ENCODE data around the gene CD7.

Gene CD7

GRCh38 chr17:82302568-82302963 lies 14.8 kb downstream of the CD7 start:
- H3K4me3 ChIP-seq, result no peak overlapping the region

GRCh38 chr17:82301916-82302567 lies 15.4 kb downstream of the CD7 start:
- peak overlapping the region in 14 of 21 experiments; percentile 16 to 84 (median 58) for H3K27ac ChIP-seq
- no peak overlapping the region for H3K4me3 ChIP-seq

More at GRCh38 chr17:82302568-82302963, 14.8 kb downstream of the CD7 start:
- peak overlapping the region in 12 of 21 experiments; percentile 7 to 84 (median 58) for H3K27ac ChIP-seq

- Histone ChIP-seq H3K4me3 (no peak overlapping the region), H3K27ac (peak overlapping the region in 13 of 21 experiments; percentile 16 to 84 (median 63))
These were observed 16.0 kb downstream of the CD7 start for GRCh38 chr17:82301300-82301915.

DNA sequence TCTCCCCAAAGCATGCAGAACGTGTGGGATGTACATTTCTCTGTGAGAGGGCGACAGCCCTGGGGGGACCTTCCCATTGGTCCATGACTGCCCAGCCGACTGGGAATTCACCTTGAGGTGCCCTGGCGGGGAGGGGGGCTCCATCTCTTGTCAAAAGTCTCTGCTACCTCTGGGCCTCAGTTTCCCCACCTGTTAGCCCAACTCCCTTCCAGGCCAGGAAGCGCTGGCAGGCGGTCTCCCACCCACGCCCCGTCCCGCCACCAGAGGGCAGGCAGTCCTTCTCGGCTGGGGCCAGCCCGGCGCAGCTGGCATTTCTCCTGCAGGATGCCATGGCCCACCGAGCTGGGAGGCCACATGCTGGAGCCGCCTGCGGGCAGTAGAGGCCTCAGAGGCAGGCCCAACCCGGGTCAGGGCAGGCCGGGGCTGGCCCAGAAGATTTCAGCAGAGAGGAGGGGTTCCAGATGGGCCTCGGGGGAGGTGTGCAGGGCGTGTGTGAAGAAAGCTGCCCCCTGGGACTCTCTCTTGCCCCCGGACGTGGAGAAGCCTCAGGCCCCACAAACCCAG lies 16.6 kb downstream of the CD7 start:
- Histone ChIP-seq H3K4me3 (no peak overlapping the region), H3K27ac (peak overlapping the region in 7 of 21 experiments; percentile 0 to 82 (median 67))

DNA sequence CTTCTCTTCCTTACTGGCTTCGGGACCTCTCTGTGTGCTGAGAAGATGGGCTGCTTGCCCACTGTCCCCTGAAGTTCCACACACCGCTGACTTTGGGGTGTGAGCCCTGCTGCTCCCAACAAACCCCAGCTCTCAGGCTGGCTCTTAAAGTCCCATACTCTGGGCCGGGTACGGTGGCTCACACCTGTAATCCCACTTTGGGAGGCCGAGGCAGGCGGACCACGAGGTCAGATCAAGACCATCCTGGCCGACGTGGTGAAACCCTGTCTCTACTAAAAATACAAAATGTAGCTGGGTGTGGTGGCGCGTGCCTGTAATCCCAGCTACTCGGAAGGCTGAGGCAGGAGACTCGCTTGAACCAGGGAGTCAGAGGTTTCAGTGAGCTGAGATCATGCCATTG lies 17.2 kb downstream of the CD7 start:
- Histone ChIP-seq H3K27ac (peak overlapping the region in 3 of 21 experiments; percentile 69 to 99 (median 73)), H3K4me3 (no peak overlapping the region)

DNA sequence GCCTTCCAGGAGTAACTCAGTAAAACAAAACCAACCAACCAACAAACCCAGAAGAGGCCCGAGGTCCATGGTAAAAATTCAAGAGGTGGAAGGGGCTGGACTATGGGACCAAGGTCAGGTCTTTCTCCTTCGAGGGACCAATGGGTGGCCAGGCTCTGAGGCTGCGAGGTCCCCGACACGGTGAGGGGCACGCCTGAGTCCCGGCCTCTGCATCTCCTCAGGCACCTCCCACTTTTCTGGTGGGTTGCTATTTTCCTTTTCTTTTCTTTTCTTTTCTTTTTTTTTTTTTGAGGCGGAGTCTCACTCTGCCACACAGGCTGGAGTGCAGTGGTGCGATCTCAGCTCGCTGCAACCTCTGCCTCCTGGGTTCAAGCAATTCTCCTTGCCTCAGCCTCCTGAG lies 18.0 kb downstream of the CD7 start:
- Histone ChIP-seq H3K27ac (peak overlapping the region in 19 of 21 experiments; percentile 81 to 100 (median 94)), H3K4me3 (no peak overlapping the region)

- Histone ChIP-seq H3K27ac (peak overlapping the region; percentile 81 to 100 (median 94)), H3K4me3 (peak overlapping the region; percentile 26 to 45 (median 35))
These were observed 18.6 kb downstream of the CD7 start for GRCh38 chr17:82298538-82299421.

GRCh38 chr17:82297714-82298537 lies 19.5 kb downstream of the CD7 start:
- Histone ChIP-seq H3K27ac (peak overlapping the region; percentile 81 to 100 (median 94)), H3K4me3 (peak overlapping the region; percentile 26 to 45 (median 35))

GRCh38 chr17:82297280-82297713 lies 20.1 kb downstream of the CD7 start:
- peak overlapping the region in 20 of 21 experiments; percentile 81 to 100 (median 92) for H3K27ac ChIP-seq
- peak overlapping the region in 6 of 7 experiments; percentile 34 to 45 (median 38) for H3K4me3 ChIP-seq

DNA sequence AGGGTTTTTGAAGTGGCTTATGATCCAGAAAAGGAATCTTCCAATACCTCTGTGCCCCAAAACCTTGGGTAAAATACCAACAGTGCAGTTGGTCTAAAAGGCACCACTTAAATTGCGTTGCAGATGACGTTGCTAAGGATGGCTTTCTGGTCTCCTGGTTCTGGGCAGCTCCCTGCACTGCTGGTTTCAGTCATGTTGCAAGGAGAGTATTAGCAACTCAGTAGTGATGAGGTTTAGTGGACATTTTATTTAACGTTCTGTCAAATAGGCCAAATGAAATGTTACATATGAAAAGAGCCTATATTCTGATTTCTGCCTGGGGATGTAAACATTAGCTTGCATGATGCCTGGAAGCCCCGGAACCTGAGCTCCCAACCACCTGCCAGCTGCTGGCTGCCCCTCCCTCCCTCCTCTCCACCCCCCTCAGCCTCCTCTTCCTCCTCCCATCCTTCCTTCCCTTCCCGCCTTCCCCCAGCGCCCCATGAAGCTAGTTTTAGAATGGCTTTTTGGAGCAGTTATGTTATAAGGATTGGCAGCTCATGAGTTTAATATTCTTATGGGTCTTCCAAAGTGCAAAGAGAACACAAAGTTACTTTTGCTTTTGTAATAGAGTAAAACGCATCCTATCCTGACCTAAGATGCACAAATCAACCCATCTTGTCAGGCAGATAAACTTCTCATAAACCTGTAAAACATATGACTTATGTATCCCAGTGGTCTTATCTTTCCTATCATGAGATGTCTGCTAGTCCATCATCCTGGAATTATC lies 20.7 kb downstream of the CD7 start:
- Histone ChIP-seq H3K4me3 (peak overlapping the region in 4 of 7 experiments; percentile 34 to 45 (median 37)), H3K27ac (peak overlapping the region in 20 of 21 experiments; percentile 81 to 100 (median 92))

DNA sequence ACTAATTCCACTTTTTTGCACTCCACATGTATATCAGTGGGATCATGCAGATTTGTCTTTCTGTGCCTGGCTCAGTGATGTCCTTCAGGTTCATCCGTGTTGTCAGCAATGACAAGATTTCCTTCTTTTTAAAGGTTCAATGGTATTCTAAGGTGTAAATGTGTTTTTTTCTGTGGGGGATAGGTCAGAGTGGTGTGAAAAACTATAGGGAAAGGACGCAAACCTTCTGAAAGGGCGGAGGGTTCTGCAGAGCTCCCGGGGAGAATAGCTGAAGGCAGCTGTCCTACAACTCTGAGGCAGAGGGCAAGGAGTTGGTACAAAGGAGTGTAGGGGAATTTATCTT lies 22.0 kb downstream of the CD7 start:
- peak overlapping the region in 2 of 21 experiments; percentile 15 to 19 for H3K27ac ChIP-seq
- H3K4me3 ChIP-seq, result no peak overlapping the region

DNA sequence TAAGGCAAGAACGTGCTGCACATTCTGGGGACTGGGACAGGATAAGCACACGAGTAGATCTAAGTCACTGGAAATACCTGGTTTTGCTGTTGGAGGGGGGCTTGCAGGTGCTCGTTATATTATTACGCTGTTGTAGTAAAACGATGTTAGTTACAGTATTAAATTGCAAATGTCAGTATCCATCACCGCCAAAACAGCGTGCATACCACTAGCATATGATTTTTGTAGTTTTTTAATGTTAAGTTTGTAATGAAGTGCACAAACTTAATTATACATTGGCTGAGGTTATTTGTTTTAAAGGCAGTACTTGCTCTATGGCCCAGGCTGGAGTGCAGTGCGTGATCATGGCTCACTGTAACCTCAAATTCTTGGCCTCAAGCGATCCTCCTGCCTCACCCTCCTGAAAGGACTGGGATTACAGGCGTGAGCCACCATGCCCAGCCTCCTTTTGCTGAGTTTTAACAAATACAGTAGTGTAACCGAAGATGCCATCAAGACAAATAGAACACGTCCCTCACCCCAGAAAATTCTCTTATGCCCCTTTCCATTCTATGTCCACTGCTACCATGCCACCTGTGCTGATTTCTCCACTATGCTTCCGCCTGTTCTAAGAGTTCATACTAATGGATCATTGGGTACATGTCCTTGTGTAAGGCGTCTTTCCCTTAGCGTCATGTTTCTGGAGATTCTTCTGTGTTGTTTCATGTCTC lies 23.2 kb downstream of the CD7 start:
- peak overlapping the region in 18 of 21 experiments; percentile 9 to 99 (median 96) for H3K27ac ChIP-seq

GRCh38 chr17:82292251-82293154 lies 24.9 kb downstream of the CD7 start:
- peak overlapping the region; percentile 65 to 94 (median 79) for H3K4me3 ChIP-seq
- peak overlapping the region; percentile 80 to 99 (median 97) for H3K27ac ChIP-seq

More for the DNA sequence above, 23.2 kb downstream of the CD7 start:
- peak overlapping the region in 1 of 7 experiments; percentile 82 for H3K4me3 ChIP-seq

DNA sequence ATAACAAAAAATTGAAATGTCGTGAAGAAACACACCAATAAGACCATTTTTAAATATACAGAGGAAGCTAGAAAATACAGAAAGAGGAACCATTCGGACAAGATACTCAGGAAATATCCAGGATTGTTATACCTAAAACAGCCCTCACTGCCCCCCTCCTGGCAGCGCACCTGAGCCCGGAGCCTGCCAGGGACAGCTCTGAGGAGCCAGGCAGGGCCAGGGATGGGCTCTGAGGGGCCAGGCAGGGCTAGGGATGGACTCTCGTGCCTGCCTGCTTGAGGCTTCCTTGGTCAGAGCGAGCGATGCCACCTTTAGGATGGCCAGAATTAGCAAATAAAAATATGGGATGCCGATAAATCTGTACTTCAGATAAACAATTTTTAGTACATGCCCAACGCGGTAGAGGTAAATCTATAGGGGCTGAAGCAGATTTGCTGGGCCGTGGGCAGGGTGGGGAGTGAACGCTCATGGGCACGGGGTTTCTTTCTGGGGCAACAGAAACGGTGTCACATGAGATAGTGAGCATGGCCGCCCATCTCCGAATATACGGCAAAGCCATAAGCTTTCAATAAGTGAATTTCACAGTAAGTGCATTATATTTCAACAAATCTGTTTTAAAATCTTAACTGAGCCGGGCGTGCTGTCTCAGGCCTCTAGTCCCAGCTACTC lies 25.7 kb downstream of the CD7 start:
- peak overlapping the region; percentile 65 to 94 (median 79) for H3K4me3 ChIP-seq
- peak overlapping the region in 19 of 21 experiments; percentile 80 to 99 (median 96) for H3K27ac ChIP-seq

GRCh38 chr17:82287868-82288801 lies 29.3 kb downstream of the CD7 start:
- no peak overlapping the region for H3K4me3 ChIP-seq
- H3K27ac ChIP-seq, result peak overlapping the region in 7 of 21 experiments; percentile 13 to 60 (median 51)

Data from skin epidermis (tissue), 12 donors.